AG04449 (cell line): ENCODE data around the gene RNF215.

Experiments
- CTCF ChIA-PET: fragments of 350-600 bp; formaldehyde crosslinking; extraction: SDS; loops from one replicate; lab custom pipeline; 2021; ENCODE audit warnings: antibody characterized with exemption; lab: Yijun Ruan, JAX
- POLR2A ChIA-PET: fragments of 400-600, 350-600 bp; formaldehyde crosslinking; extraction: SDS; loops from one replicate; lab custom pipeline; 2020; ENCODE audit warnings: antibody characterized with exemption, inconsistent platforms; lab: Yijun Ruan, JAX
- DNase-seq: peaks from one replicate; pipeline ENCODE4 v3.0.0-alpha.2; 2010; ENCODE audit warnings: low read depth, low spot score
- H3K4me3 ChIP-seq: 2 replicates; pipeline ENCODE4 v1.5.1; 2011; ENCODE audit warnings: low read depth, mild to moderate bottlenecking, control low read depth, low read length
- TF ChIP-seq, protein P1 (sequence below): IDR thresholded peaks from one replicate; pipeline ENCODE4 v1.5.1; 2011; ENCODE audit warnings: mild to moderate bottlenecking, moderate library complexity, low read length, control low read depth, inconsistent platforms; ENCODE audit not compliant: insufficient read depth; ENCODE audit errors: missing control alignments

The RNF215 gene

DNA sequence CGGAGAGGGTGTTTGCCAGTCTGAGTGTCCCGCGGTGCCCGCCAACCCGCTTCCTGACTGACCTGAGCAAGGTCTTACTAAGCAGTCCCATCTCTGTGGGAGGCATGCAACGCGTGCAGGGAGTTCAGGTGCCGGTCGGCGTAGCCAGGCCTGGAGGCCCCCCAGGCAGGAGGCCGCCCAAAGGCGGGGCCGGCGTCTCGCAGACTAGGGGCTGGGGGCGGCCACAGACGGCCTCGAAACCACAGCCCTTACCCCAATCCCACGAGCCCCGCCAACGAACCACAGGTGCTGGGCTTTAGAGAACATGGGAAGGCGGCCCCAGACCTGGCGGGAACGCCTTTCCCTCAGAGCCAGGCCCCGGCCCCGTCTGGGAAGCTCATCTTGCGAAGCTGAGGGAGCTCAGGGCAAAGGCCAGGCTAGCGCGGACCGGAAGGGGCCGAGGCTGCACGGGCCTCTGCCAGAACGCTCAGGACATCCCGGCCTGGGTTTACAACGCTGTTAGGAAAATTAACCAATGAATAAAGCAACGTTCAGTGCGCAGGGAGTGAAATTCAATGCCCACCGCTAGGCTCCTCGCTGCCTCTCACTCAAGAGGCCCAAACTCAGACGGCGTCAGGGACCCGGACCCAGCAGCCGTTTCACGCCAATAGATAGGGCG, 36.2 kb upstream of the RNF215 start:
- POLR2A ChIA-PET, result interaction anchor here (0.7 to 5.4 kb wide), 14 partner anchors 10 to 162 kb away, joined by 3 to 46 read pairs (median 4); partner anchors contain the start of genes CCDC157, RNF215, SEC14L2 and SF3A1
- DNase-seq, result no peak
- TF ChIP-seq, protein P1, sequence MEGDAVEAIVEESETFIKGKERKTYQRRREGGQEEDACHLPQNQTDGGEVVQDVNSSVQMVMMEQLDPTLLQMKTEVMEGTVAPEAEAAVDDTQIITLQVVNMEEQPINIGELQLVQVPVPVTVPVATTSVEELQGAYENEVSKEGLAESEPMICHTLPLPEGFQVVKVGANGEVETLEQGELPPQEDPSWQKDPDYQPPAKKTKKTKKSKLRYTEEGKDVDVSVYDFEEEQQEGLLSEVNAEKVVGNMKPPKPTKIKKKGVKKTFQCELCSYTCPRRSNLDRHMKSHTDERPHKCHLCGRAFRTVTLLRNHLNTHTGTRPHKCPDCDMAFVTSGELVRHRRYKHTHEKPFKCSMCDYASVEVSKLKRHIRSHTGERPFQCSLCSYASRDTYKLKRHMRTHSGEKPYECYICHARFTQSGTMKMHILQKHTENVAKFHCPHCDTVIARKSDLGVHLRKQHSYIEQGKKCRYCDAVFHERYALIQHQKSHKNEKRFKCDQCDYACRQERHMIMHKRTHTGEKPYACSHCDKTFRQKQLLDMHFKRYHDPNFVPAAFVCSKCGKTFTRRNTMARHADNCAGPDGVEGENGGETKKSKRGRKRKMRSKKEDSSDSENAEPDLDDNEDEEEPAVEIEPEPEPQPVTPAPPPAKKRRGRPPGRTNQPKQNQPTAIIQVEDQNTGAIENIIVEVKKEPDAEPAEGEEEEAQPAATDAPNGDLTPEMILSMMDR, result no peak
- peak overlapping the region; percentile 66 for H3K4me3 ChIP-seq
- CTCF ChIA-PET, result interaction anchor here (1.0 to 12.4 kb wide), 10 partner anchors 10 to 135 kb away, joined by 3 to 129 read pairs (median 6); partner anchors contain the start of genes CASTOR1, RNF215 and SEC14L2

- DNase-seq, result peak; percentile 76
- TF ChIP-seq, protein P1, result no peak
- POLR2A ChIA-PET, result interaction anchor here (1.5 to 5.4 kb wide), 7 partner anchors 9 to 66 kb away, joined by 4 to 46 read pairs (median 7); partner anchors contain the start of genes CCDC157, SEC14L2 and SF3A1
Observed at GRCh38 chr22:30422481-30423300, 35.5 kb upstream of the RNF215 start.

GRCh38 chr22:30421695-30422480, 34.7 kb upstream of the RNF215 start:
- TF ChIP-seq, protein P1, result no peak
- ChIA-PET POLR2A (interaction anchor here (0.5 to 5.4 kb wide), 4 partner anchors 8 to 297 kb away, joined by 3 to 46 read pairs (median 13); partner anchors contain the start of genes CCDC157, SEC14L2 and SF3A1), CTCF (interaction anchor here (0.8 to 12.4 kb wide), 8 partner anchors 11 to 168 kb away, joined by 3 to 129 read pairs (median 4); partner anchors contain the start of genes CASTOR1, RNF215 and SEC14L2)
- H3K4me3 ChIP-seq, result no peak overlapping the region
- DNase-seq, result no peak

More at GRCh38 chr22:30422481-30423300, 35.5 kb upstream of the RNF215 start:
- CTCF ChIA-PET, result interaction anchor here (0.6 to 12.4 kb wide), 9 partner anchors 15 to 169 kb away, joined by 3 to 129 read pairs (median 3); partner anchors contain the start of genes CASTOR1, RNF215 and SEC14L2
- peak overlapping the region; percentile 66 for H3K4me3 ChIP-seq

DNA sequence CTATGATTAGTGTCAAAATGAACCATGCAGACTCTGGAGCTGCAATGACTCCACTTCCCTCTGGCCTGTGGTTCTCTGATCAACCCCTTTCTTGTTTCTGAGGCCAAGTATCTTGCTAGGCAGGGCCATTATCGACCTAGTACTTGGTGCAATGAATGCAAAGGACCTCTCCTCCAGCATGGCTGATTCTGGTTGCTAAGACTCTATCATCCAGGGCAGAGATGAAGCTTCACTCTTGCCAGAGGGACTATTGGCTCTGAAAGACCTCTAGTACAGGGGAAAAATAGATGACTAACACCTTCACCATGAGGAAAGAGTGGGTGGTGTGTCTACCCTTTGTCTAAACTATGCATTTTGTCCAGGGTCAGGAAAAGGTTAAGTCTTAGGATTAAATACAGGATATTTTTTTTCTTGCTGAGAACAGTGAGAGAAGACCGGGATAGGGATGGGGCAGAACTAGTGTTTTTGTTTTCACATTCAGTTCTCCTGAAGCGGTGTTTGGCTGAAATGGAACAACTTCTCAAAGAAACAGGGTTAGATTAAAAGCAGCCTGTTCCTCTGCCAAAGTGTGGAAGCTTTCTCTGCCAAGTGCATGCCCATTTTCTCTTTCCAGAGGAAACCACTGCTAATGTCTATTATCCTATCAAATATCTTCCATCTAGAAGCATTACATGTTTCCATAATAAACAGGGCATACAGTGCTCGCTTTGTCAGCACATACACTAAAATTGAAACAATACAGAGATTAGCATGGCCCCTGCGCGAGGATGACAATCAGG, 33.3 kb upstream of the RNF215 start:
- peak; percentile 46 for DNase-seq
- CTCF ChIA-PET, result interaction anchor here (1.5 to 12.4 kb wide), 2 partner anchors 10 to 31 kb away, joined by 5 to 129 read pairs; partner anchors contain the start of gene RNF215
- no peak overlapping the region; the same call in 1 of the 2 replicates for H3K4me3 ChIP-seq
- POLR2A ChIA-PET, result interaction anchor here (0.6 to 5.4 kb wide), 2 partner anchors 15 to 24 kb away, joined by 3 to 46 read pairs; partner anchors contain the start of gene SEC14L2
- TF ChIP-seq, protein P1, result no peak

- no peak overlapping the region for H3K4me3 ChIP-seq
- ChIA-PET POLR2A (no interaction called here), CTCF (interaction anchor here (12.4 kb wide), 1 partner anchor 27 kb away, joined by 129 read pairs; the partner anchor contains the start of gene RNF215)
- DNase-seq, result no peak
- TF ChIP-seq, protein P1, result no peak
Observed at GRCh38 chr22:30416837-30417236, 29.6 kb upstream of the RNF215 start.
